ENCODE results near the gene EGLN2.
"Not testable (repeated sequence)": the region's sequence is repeated elsewhere in the genome, so short reads cannot be mapped to it uniquely, and the experiment has no call there.

EGLN2 gene

GRCh38 chr19:40815223-40815622 is 16.2 kb downstream of the EGLN2 start:
- in situ Hi-C loops (cut with MboI; ENCODE audit: low sequenced_read_pairs), result no loop called here

- in situ Hi-C loops (cut with MboI; ENCODE audit: low sequenced_read_pairs), result not testable (repeated sequence)
Observed at GRCh38 chr19:40818480-40819399, 19.7 kb downstream of the EGLN2 start.

DNA sequence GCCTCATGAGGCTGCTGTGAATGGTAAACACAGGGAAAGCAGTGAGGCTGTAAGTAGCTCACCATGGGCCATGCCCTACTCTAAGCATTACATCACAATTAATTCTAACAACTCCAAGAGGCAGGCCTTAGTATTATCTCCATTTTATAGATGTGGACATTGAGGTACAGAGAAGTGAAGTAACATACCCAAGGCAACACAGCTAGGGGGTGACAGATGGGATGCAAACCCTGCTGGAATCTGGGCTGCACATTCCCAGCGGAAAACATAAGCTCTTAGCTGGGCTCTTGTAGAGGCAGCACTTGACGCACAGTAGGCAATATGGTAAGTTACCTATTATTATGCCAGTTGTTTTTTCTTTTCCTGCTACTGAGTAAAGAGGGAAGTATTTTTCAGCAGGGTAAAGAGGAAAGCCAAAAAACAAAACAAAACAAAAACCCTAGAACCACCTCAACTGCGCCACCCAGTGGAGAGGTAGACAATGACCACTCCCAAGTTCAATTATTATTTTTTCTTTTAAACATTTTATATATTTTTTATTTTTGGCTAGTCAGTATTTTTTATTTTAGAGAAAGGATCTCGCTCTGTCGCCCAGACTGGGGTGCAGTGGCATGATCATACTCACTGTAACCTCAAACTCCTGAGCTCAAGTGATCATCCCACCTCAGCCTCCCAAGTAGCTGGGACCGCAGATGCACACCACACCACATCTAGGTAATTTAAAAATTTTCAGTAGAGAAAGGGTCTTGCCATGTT is 20.7 kb downstream of the EGLN2 start:
- in situ Hi-C loops (cut with MboI; ENCODE audit: low sequenced_read_pairs), result not testable (repeated sequence)

GRCh38 chr19:40822161-40822560 is 23.2 kb downstream of the EGLN2 start:
- in situ Hi-C loops (cut with MboI; ENCODE audit: low sequenced_read_pairs), result no loop called here

DNA sequence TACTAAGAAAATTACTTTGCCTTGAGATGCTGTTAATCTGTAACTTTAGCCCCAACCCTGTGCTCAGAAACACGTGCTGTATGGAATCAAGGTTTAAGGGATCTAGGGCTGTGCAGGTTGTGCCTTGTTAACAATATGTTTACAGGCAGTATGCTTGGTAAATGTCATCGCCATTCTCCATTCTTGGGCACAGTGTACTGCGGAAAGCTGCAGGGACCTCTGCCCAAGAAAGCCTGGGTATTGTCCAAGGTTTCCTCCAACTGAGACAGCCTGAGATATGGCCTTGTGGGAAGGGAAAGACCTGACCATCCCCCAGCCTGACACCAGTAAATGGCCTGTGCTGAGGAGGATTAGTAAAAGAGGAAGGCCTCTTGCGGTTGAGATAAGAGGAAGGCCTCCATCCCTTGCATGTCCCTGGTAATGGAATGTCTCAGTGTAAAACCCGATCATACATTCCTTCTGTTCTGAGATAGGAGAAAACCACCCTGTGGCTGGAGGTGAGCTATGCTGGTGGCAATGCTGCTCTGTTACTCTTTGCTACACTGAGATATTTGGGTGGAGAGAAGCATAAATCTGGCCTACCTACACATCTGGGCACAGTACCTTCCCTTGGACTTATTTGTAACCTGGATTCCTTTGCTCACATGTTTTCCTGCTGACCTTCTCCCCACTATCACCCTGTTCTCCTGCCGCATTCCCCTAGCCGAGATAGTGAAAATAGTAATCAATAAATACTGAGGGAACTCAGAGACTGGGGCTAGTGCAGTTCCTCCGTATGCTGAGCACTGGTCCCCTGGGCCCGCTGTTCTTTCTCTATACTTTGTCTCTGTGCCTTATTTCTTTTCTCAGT is 23.9 kb downstream of the EGLN2 start:
- in situ Hi-C loops (cut with MboI; ENCODE audit: low sequenced_read_pairs), result not testable (repeated sequence)

GRCh38 chr19:40824916-40825315 is 25.9 kb downstream of the EGLN2 start:
- in situ Hi-C loops (cut with MboI; ENCODE audit: low sequenced_read_pairs), result not testable (repeated sequence)

GRCh38 chr19:40825460-40826095 is 26.6 kb downstream of the EGLN2 start:
- in situ Hi-C loops (cut with MboI; ENCODE audit: low sequenced_read_pairs), result not testable (repeated sequence)

- in situ Hi-C loops (cut with MboI; ENCODE audit: low sequenced_read_pairs), result not testable (repeated sequence)
Observed at GRCh38 chr19:40826312-40826698, 27.3 kb downstream of the EGLN2 start.

GRCh38 chr19:40826699-40827385 is 27.9 kb downstream of the EGLN2 start:
- in situ Hi-C loops (cut with MboI; ENCODE audit: low sequenced_read_pairs), result not testable (repeated sequence)

- in situ Hi-C loops (cut with MboI; ENCODE audit: low sequenced_read_pairs), result no loop called here
Observed at GRCh38 chr19:40827386-40828247, 28.6 kb downstream of the EGLN2 start.

DNA sequence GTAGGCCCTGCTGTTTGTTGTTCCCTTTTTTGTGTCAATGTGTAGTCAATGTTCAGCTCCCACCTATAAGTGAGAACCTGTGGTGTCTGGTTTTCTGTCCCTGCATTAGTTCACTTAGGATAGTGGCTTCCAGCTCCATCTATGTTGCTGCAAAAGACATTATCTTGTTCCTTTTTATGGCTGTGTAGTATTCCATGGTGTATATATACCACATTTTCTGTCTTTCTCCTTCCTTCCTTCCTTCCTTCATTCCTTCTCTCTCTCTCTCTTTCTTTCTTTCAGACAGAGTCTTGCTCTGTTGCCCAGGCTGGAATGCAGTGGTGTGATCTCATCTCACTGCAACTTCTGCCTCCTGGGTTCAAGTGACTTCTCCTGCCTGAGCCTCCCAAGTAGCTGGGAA is 30.2 kb downstream of the EGLN2 start:
- in situ Hi-C loops (cut with MboI; ENCODE audit: low sequenced_read_pairs), result no loop called here

GRCh38 chr19:40830741-40831140 is 31.8 kb downstream of the EGLN2 start:
- in situ Hi-C loops (cut with MboI; ENCODE audit: low sequenced_read_pairs), result not testable (repeated sequence)

DNA sequence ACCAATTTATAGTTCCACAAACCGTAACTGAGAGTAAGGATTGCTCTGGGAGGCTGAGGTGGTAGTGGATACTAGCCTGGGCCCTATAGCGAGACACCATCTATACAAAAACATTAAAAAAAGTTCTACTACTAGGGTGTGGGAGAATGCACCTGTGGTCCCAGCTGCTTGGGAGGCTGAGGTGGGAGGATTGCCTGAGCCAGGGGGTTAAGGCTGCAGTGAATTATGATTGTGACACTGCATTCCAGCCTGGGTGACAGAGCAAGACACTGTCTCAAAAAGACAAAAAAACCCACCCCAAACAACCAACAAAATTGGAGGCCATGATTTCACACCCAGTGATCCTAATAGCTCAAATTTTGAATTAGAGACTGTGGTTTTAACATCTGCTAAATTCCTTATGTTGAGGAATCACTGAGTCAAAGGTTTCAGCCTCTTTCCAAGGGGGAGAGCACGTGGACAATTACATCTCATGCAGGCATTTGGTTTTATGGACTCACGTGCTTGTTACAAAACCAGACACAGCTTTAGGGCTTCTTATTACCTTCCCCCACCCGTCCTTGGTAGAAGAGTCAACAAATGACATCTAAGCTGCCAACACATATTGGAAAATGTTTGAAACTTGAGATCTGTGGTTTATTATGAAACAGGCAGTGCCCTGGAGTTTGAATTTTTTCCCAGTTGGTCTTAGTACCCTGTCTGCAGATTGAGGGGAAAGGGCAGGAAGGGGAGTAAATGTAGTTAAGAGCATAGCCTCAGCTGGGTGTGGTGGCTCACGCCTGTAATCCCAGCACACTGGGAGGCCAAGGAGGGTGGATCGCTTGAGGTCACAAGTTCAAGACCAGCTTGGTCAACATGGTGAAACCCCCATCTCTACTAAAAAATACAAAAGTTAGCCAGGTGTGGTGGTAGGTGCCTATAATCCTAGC is 32.8 kb downstream of the EGLN2 start:
- in situ Hi-C loops (cut with MboI; ENCODE audit: low sequenced_read_pairs), result no loop called here

DNA sequence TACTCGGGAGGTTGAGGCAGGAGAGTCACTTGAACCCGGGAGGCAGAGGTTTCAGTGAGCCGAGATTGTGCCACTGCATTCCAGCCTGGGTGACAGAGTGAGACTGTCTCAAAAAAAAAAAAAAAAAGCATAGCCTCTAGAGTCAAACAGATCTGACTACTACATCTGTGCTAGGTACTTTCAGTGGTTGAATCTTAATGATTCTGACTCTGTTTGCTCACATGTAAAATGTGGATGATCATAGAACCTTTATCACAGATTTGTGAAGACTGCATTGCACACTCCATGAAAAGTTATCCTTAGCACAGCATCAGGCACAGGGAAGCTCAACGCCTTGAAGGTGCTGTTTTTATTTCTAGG is 33.4 kb downstream of the EGLN2 start:
- in situ Hi-C loops (cut with MboI; ENCODE audit: low sequenced_read_pairs), result not testable (repeated sequence)

DNA sequence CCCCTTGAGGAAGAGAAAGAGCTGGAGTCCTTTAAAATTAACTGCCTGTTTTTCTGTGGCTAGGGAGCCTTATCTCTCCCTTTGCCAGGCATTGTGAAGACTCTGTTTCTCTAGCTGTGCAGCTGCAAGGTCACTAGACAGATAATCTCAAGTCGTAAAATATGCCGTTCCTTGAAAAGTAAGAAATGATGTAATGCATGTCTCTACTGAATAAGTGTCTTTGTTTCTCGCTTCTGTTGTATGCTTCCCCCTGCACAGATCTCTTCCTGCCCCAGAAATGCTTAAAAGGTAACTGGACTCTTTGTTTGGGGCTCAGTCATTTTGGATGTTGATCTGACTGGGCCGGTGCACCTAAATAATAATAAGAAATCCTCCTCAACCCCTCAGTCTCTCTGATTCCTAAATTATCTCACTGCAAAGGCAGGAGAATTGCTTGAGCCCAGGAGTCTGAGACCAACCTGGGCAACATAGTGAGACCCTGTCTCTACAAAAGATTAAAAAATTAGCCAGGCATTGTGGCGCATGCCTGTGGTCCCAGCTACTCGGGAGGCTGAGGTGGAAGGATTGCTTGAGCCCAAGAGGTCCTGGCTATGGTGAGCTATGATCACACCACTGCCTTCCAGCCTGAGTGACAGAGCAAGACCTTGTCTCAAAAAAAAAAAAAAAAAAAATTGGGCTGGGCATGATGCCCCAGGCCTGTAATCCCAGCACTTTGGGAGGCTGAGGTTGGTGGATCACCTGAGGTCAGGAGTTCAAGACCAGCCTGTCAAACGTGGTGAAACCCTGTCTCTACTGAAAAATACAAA is 34.9 kb downstream of the EGLN2 start:
- in situ Hi-C loops (cut with MboI; ENCODE audit: low sequenced_read_pairs), result not testable (repeated sequence)

DNA sequence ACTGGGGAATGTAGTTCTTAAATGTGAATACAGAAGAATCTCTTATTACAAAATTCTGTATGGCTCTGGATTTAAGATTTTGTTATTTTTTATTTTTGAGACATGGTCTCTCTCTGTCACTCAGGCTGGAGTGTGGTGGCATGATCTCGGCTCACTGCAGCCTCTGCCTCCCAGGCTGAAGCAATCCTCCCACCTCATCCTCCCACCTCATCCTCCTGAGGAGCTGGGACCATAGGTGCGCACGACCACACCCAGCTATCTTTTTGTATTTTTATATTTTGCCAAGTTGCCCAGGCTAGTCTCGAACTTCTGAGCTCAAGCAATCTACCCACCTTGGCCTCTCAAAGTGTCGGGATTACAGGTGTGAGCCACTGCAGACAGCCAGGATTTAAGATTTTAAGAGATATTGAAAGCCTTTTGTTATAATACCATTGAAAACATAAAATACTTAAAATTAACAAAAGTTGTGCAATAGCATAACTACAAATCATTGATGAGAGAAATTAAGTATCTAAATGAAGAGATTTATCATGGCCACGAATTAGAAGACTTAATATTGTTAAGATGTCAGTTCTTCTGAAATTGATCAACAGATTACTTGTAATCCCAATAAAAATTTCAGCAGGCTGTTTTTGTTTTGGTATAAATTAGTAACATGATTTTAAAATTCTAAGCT is 37.9 kb downstream of the EGLN2 start:
- in situ Hi-C loops (cut with MboI; ENCODE audit: low sequenced_read_pairs), result no loop called here

DNA sequence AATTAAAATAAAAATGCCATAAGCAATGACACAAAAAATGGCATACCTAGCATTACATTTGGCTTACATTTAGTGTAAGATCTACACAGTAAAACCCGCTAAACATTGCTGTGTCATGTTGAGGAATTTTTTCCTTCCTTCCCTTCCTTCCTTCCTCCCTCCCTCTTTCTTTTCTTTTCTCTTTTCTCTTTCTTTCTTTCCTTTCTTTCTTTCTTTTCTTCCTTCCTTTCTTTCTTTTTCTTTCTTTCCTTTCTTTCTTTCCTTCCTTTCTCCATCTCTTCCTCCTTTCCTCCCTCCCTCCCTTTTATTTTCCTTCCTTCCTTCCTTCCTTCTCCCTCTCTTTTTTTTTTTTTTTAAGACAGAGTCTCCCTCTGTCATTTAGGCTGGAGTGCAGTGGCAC is 39.5 kb downstream of the EGLN2 start:
- in situ Hi-C loops (cut with MboI; ENCODE audit: low sequenced_read_pairs), result not testable (repeated sequence)

Measured in hTERT RPE-1 (cell line).